Camera-type eye (tissue), 1 donor: Measurements from ENCODE around the gene NEUROD6. TPM values are rescaled to one million over a fixed set of nuclear protein-coding genes. Genes with fewer than 3 reads are reported as not detected.

Source experiments
- total RNA-seq: library from RNA; depleted of rRNA; stranded (reverse); fragments of >200 nt; gene quantifications from one replicate; pipeline ENCODE4 v1.2.3, GENCODE V29; 2014

The NEUROD6 gene
- total RNA-seq = 0.93 TPM

GRCh38 chr7:31340603-31341002, at the start of gene NEUROD6:
Gene NEUROD6 (minus strand): TSS chr7:31340726. CDS start chr7:31339268, 1,458 bp downstream.

Other genes with a start within 250 kb of the NEUROD6 start
- gene ITPRID1, start 173.4 kb upstream of the NEUROD6 start, total RNA-seq = 0.11 TPM